ENCODE measurements around the gene RBKS. TPM values are rescaled to one million over a fixed set of nuclear protein-coding genes. Genes with fewer than 3 reads are reported as not detected.
A peak's percentile ranks its signal among the peaks of the same experiment; 100 is the strongest.

The RBKS gene
- total and polyA plus RNA-seq, 2 of the 13 experiments (the other 11 are each of a cell fraction or from before 2014, with no cell fraction given): 7.7 to 8.3 TPM

GRCh38 chr2:27915191-27915590 is 25.0 kb upstream of the RBKS start:
- peak overlapping the region; percentile 66 for H3K27ac ChIP-seq (ENCODE audit: extremely low read length, insufficient read depth, low read length)
- no peaks in the 10 kb centered on the region for H3K9me3 ChIP-seq (ENCODE audit: low read length)
- H4K20me1 ChIP-seq (ENCODE audit: insufficient read depth, low read length): no peaks in the 10 kb centered on the region
- TF ChIP-seq BCL6 (CRISPR knock-in tag; IDR thresholded peaks at IDR 0.05): no peak
- TF ChIP-seq IKZF4 (CRISPR knock-in tag; IDR thresholded peaks at IDR 0.05; ENCODE audit: borderline replicate concordance, low read depth, not compliant biosample characterization): no peak
- TF ChIP-seq ZNF383 (CRISPR knock-in tag; IDR thresholded peaks at IDR 0.05; ENCODE audit: borderline replicate concordance): no peak
- TF ChIP-seq ZNF569 (CRISPR knock-in tag; IDR thresholded peaks at IDR 0.05; ENCODE audit: borderline replicate concordance): no peak
- no peak for TF ChIP-seq ZNF263 (CRISPR knock-in tag; IDR thresholded peaks at IDR 0.05)
- no peak for TF ChIP-seq ZNF225 (CRISPR knock-in tag; IDR thresholded peaks at IDR 0.05)
- no peak for TF ChIP-seq SATB2 (CRISPR knock-in tag; IDR thresholded peaks at IDR 0.05)
- TF ChIP-seq ZNF367 (CRISPR knock-in tag; IDR thresholded peaks at IDR 0.05; ENCODE audit: borderline replicate concordance): no peak
- no peak for TF ChIP-seq HNRNPUL1 (IDR thresholded peaks at IDR 0.05; ENCODE audit: low read depth, low read length)
- TF ChIP-seq SMAD1 (CRISPR knock-in tag; IDR thresholded peaks at IDR 0.05; ENCODE audit: borderline replicate concordance, low read depth): no peak
- TF ChIP-seq MBD4 (IDR thresholded peaks at IDR 0.05; ENCODE audit: borderline replicate concordance, low read length): no peak
- TF ChIP-seq SOX13 (IDR thresholded peaks at IDR 0.05): no peak
- no peak for TF ChIP-seq SOX13 (CRISPR knock-in tag; conservative IDR thresholded peaks at IDR 0.05 in 1 of 2, IDR thresholded peaks at IDR 0.05 in 1 of 2)
- TF ChIP-seq ZNF672 (CRISPR knock-in tag; IDR thresholded peaks at IDR 0.05): no peak
- no peak for TF ChIP-seq GABPA (IDR thresholded peaks at IDR 0.05; ENCODE audit: low read depth, low read length)
- TF ChIP-seq GABPA (CRISPR knock-in tag; IDR thresholded peaks at IDR 0.05; ENCODE audit: low read depth): no peak
- TF ChIP-seq WIZ (CRISPR knock-in tag; IDR thresholded peaks at IDR 0.05): no peak
- TF ChIP-seq ZBED4 (CRISPR knock-in tag; IDR thresholded peaks at IDR 0.05; ENCODE audit: borderline replicate concordance): no peak
- H3K4me1 ChIP-seq (ENCODE audit: insufficient read depth, low read length): peaks cover 39% of the 10 kb centered on the region
- H3K9ac ChIP-seq (ENCODE audit: insufficient read depth, low read depth, low read length): no peak overlapping the region
- DNase-seq (ENCODE audit: low spot score): no peak
- ChIA-PET CTCF (ENCODE audit: low intra/inter-chr PET ratio, low total read pairs) (no interaction called here), POLR2A (no interaction called here)
- no peak overlapping the region for H3K4me2 ChIP-seq (ENCODE audit: low read depth, low read length)
- no TSS peak for BruUV-seq (replicated peaks)
- no peaks in the 10 kb centered on the region for H3K27me3 ChIP-seq (ENCODE audit: control insufficient read depth in 1 of 2, insufficient read depth in 2 of 2, low read length in 2 of 2)
- in situ Hi-C loops (cut with HindIII; ENCODE audit: extremely low pct_ligation_motif_present, low pct_unique_long_range_greater_than_20kb) (no loop called here), intact Hi-C loops (cut with micrococcal nuclease; ENCODE audit: unreplicated experiment) (no loop called here)
- H3K79me2 ChIP-seq (ENCODE audit: insufficient read depth, low read length): no peaks in the 10 kb centered on the region
- H3K36me3 ChIP-seq (replicated peaks in 1 of 2; ENCODE audit: control insufficient read depth in 1 of 2, insufficient read depth in 2 of 2, low read length in 2 of 2): no peaks in the 10 kb centered on the region; a peak in 1 of 5 replicates
- ATAC-seq: no peak
- no peak overlapping the region for H2AFZ ChIP-seq (ENCODE audit: low read length)
- 77% methylated on average over 5 of the region's 5 CpGs for WGBS (ENCODE audit: low lambda C conversion rate)
- H3K4me3 ChIP-seq (replicated peaks in 1 of 3; ENCODE audit: insufficient read depth in 1 of 3, low read depth in 2 of 3, low read length in 3 of 3): no peak overlapping the region
- no peak for FAIRE-seq

Data from HepG2 (cell line).